H1 (cell line): ENCODE measurements around the gene LDLRAD4.

Experiments used
- CTCF ChIP-seq, 3 experiments: IDR thresholded peaks; 1 replicate in 2 of 3; 2 replicates in 1 of 3; pipeline versions ENCODE4 v1.5.1 to v1.6.1; 2011; ENCODE audit warnings: low read length in 3 of 3, mild to moderate bottlenecking in 3 of 3, inconsistent platforms in 2 of 3, low read depth in 1 of 3, moderate library complexity in 1 of 3; ENCODE audit not compliant: insufficient read depth in 1 of 3; ENCODE audit errors: control extremely low read depth in 1 of 3
- EZH2 ChIP-seq: fragments of 200-600 bp; sonication (generic); IDR thresholded peaks from 2 replicates; pipeline ENCODE4 v1.7.1; 2012; ENCODE audit warnings: low read depth, mild to moderate bottlenecking, moderate library complexity, low read length, inconsistent platforms; ENCODE audit not compliant: severe bottlenecking
- MAFK ChIP-seq: IDR thresholded peaks from 2 replicates; pipeline ENCODE4 v1.6.1; 2012; ENCODE audit warnings: low read depth, mild to moderate bottlenecking, improper control_type of control experiment, low read length
- SP2 ChIP-seq: IDR thresholded peaks from 2 replicates; pipeline ENCODE4 v1.6.1; 2012; ENCODE audit warnings: mild to moderate bottlenecking, low read length, inconsistent platforms
- TF ChIP-seq, protein P1 (sequence below): IDR thresholded peaks from 2 replicates; pipeline ENCODE4 v1.6.1; 2011; ENCODE audit warnings: low read depth, mild to moderate bottlenecking, low read length; ENCODE audit not compliant: insufficient read depth

- TF ChIP-seq EZH2, result no peak
- TF ChIP-seq SP2, result no peak
- TF ChIP-seq, protein P1, sequence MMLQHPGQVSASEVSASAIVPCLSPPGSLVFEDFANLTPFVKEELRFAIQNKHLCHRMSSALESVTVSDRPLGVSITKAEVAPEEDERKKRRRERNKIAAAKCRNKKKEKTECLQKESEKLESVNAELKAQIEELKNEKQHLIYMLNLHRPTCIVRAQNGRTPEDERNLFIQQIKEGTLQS, result no peak
- TF ChIP-seq CTCF (IDR thresholded peaks at IDR 0.05; ENCODE audit: control extremely low read depth in 1 of 3, insufficient read depth in 1 of 3, low read depth in 1 of 3, low read length in 3 of 3), result no peak
- no peak for TF ChIP-seq MAFK
Observed at GRCh38 chr18:13313006-13313686, 94.6 kb downstream of the LDLRAD4 start.
